ENCODE measurements around the gene SELENOK. TPM values are rescaled to one million over a fixed set of nuclear protein-coding genes. Genes with fewer than 3 reads are reported as not detected.

Gene SELENOK
- total and polyA plus RNA-seq, 2 of the 13 experiments (the other 11 are each of a cell fraction or from before 2014, with no cell fraction given) = 67.0 to 81.0 TPM

DNA sequence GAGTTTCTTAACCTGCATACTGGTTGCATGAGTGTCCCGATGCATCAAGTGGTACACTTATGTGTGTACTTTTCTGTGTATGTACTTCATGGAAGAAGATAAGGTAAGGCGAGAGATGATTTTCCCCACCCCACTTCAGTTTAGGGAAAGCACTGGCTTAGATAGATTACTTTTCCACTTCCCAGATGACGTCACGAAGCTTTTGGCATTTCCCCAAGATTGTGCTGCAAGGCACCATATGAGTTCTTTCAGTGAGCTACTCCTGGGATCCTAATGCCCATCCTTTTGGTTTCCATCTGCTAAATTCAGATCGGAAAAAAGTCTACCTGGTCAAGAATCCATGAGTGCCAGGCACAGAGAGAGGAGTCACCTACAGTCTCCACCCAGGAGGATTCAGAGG lies 40.8 kb downstream of the SELENOK start:
- Histone ChIP-seq H3K9me3 (ENCODE audit: low read length) (no peaks in the 10 kb centered on the region), H4K20me1 (ENCODE audit: insufficient read depth, low read length) (peaks cover 7% of the 10 kb centered on the region), H3K27me3 (ENCODE audit: control insufficient read depth in 1 of 2, insufficient read depth in 2 of 2, low read length in 2 of 2) (no peaks in the 10 kb centered on the region; a peak in 1 of 5 replicates), H3K4me2 (ENCODE audit: low read depth, low read length) (no peak overlapping the region), H3K79me2 (ENCODE audit: insufficient read depth, low read length) (peaks cover 36% of the 10 kb centered on the region), H3K4me1 (ENCODE audit: insufficient read depth, low read length) (peaks cover 19% of the 10 kb centered on the region), H3K4me3 (replicated peaks in 1 of 3; ENCODE audit: insufficient read depth in 1 of 3, low read depth in 2 of 3, low read length in 3 of 3) (no peak overlapping the region), H3K36me3 (replicated peaks in 1 of 2; ENCODE audit: control insufficient read depth in 1 of 2, insufficient read depth in 2 of 2, low read length in 2 of 2) (peaks cover 26 to 56% of the 10 kb centered on the region in 2 experiments), H2AFZ (ENCODE audit: low read length) (no peak overlapping the region), H3K9ac (ENCODE audit: insufficient read depth, low read depth, low read length) (no peak overlapping the region), H3K27ac (ENCODE audit: extremely low read length, insufficient read depth, low read length) (no peak overlapping the region)
- DNase-seq (ENCODE audit: low spot score) = no peak
- ChIA-PET POLR2A (interaction anchor here (7.5 kb wide), 1 partner anchor 7 kb away, joined by 39 read pairs; no protein-coding TSS in a partner anchor), CTCF (ENCODE audit: low intra/inter-chr PET ratio, low total read pairs) (no interaction called here)
- no TSS peak for BruUV-seq (replicated peaks)
- intact Hi-C loops (cut with micrococcal nuclease; ENCODE audit: unreplicated experiment) = no loop called here
- TF ChIP-seq ZNF564 (CRISPR knock-in tag; IDR thresholded peaks at IDR 0.05) (no peak), POLR2AphosphoS5 (IDR thresholded peaks at IDR 0.05; ENCODE audit: low read depth, low read length) (0 out of 2 replicates have a peak, but pooled peaks have one; percentile 15), STAG1 (CRISPR knock-in tag; IDR thresholded peaks at IDR 0.05) (no peak), ZNF30 (CRISPR knock-in tag; IDR thresholded peaks at IDR 0.05) (no peak), FOSL1 (CRISPR knock-in tag; IDR thresholded peaks at IDR 0.05; ENCODE audit: borderline replicate concordance) (no peak)
- ATAC-seq = no peak
- no peak for FAIRE-seq
- in situ Hi-C loops (cut with HindIII; ENCODE audit: extremely low pct_ligation_motif_present, low pct_unique_long_range_greater_than_20kb) = no loop called here
- WGBS (ENCODE audit: low lambda C conversion rate) = 93% methylated on average over 5 of the region's 5 CpGs

DNA sequence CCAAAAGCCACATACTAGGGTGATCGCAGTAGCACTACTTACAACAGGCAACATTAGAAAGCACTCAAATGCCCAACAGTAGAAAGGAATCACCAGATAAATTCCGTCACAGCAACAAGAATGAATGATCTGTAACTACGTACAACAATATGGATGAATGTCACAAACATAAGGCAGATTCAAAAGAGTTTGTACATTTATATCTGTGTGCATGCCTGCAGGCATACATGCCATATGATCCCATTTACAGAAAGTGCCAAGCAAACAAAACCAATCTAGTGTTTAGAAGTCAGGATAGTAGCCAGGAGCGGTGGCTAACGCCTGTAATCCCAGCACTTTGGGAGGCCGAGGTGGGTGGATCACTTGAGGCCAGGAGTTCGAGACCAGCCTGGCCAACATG lies 41.7 kb downstream of the SELENOK start:
- peaks cover 7% of the 10 kb centered on the region for H4K20me1 ChIP-seq (ENCODE audit: insufficient read depth, low read length)
- peaks cover 44% of the 10 kb centered on the region for H3K79me2 ChIP-seq (ENCODE audit: insufficient read depth, low read length)
- no peak overlapping the region for H3K27ac ChIP-seq (ENCODE audit: extremely low read length, insufficient read depth, low read length)
- in situ Hi-C loops (cut with HindIII; ENCODE audit: extremely low pct_ligation_motif_present, low pct_unique_long_range_greater_than_20kb) = loop anchor here (5.0 kb wide), 1 partner anchor 32 kb away; the partner anchor contains the start of gene ACTR8
- ATAC-seq (no peak), DNase-seq (ENCODE audit: low spot score) (no peak), FAIRE-seq (no peak)
- H3K9me3 ChIP-seq (ENCODE audit: low read length) = no peaks in the 10 kb centered on the region
- no TSS peak for BruUV-seq (replicated peaks)
- no peak overlapping the region for H3K4me2 ChIP-seq (ENCODE audit: low read depth, low read length)
- no peak overlapping the region for H3K9ac ChIP-seq (ENCODE audit: insufficient read depth, low read depth, low read length)
- POLR2A ChIA-PET = no interaction called here
- no peaks in the 10 kb centered on the region; a peak in 1 of 5 replicates for H3K27me3 ChIP-seq (ENCODE audit: control insufficient read depth in 1 of 2, insufficient read depth in 2 of 2, low read length in 2 of 2)
- H2AFZ ChIP-seq (ENCODE audit: low read length) = no peak overlapping the region
- peaks cover 21% of the 10 kb centered on the region for H3K4me1 ChIP-seq (ENCODE audit: insufficient read depth, low read length)
- H3K4me3 ChIP-seq (replicated peaks in 1 of 3; ENCODE audit: insufficient read depth in 1 of 3, low read depth in 2 of 3, low read length in 3 of 3) = no peak overlapping the region
- peaks cover 23 to 48% of the 10 kb centered on the region in 2 experiments for H3K36me3 ChIP-seq (replicated peaks in 1 of 2; ENCODE audit: control insufficient read depth in 1 of 2, insufficient read depth in 2 of 2, low read length in 2 of 2)
- CTCF ChIA-PET (ENCODE audit: low intra/inter-chr PET ratio, low total read pairs) = no interaction called here
- intact Hi-C loops (cut with micrococcal nuclease; ENCODE audit: unreplicated experiment) = no loop called here
- 96% methylated on average over 7 of the region's 7 CpGs for WGBS (ENCODE audit: low lambda C conversion rate)
- no peak for TF ChIP-seq ZNF747 (CRISPR knock-in tag; IDR thresholded peaks at IDR 0.05; ENCODE audit: borderline replicate concordance)
- no peak for TF ChIP-seq ZMAT5 (CRISPR knock-in tag; IDR thresholded peaks at IDR 0.05; ENCODE audit: borderline replicate concordance, low read depth)
- TF ChIP-seq ZNF234 (CRISPR knock-in tag; conservative IDR thresholded peaks at IDR 0.05) = no peak
- no peak for TF ChIP-seq ZC3H13 (CRISPR knock-in tag; IDR thresholded peaks at IDR 0.05)
- TF ChIP-seq EEA1 (CRISPR knock-in tag; IDR thresholded peaks at IDR 0.05; ENCODE audit: borderline replicate concordance) = no peak
- no peak for TF ChIP-seq SUZ12 (IDR thresholded peaks at IDR 0.05; ENCODE audit: low read depth, low read length)
- TF ChIP-seq, protein P1, sequence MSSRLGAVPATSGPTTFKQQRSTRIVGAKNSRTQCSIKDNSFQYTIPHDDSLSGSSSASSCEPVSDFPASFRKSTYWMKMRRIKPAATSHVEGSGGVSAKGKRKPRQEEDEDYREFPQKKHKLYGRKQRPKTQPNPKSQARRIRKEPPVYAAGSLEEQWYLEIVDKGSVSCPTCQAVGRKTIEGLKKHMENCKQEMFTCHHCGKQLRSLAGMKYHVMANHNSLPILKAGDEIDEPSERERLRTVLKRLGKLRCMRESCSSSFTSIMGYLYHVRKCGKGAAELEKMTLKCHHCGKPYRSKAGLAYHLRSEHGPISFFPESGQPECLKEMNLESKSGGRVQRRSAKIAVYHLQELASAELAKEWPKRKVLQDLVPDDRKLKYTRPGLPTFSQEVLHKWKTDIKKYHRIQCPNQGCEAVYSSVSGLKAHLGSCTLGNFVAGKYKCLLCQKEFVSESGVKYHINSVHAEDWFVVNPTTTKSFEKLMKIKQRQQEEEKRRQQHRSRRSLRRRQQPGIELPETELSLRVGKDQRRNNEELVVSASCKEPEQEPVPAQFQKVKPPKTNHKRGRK (CRISPR knock-in tag; IDR thresholded peaks at IDR 0.05) = no peak
- TF ChIP-seq MEF2D (CRISPR knock-in tag; IDR thresholded peaks at IDR 0.05) = no peak
- TF ChIP-seq ARID4A (CRISPR knock-in tag; IDR thresholded peaks at IDR 0.05; ENCODE audit: borderline replicate concordance) = no peak
